Spinal cord (tissue), 10 donors: ENCODE results near the gene SIX6. TPM values are rescaled to one million over a fixed set of nuclear protein-coding genes. Genes with fewer than 3 reads are reported as not detected.

ENCODE experiments used
- DNase-seq, 6 donors: peaks; one replicate each; pipeline versions ENCODE4 v3.0.0 to v3.0.0-alpha.2; 2013 to 2015; ENCODE audit warnings: low spot score in 6 of 6, low read depth in 4 of 6
- H3K27ac ChIP-seq: one replicate; pipeline ENCODE4 v1.5.1; 2013; ENCODE audit warnings: low read depth, low read length, control low read depth
- H3K27me3 ChIP-seq: one replicate; pipeline ENCODE4 v1.6.1; 2013; ENCODE audit warnings: low read length; ENCODE audit not compliant: control insufficient read depth, insufficient read depth
- H3K36me3 ChIP-seq: one replicate; pipeline ENCODE4 v1.6.1; 2013; ENCODE audit warnings: low read length; ENCODE audit not compliant: control insufficient read depth, insufficient read depth
- H3K4me1 ChIP-seq: one replicate; pipeline ENCODE4 v1.6.1; 2013; ENCODE audit warnings: low read length; ENCODE audit not compliant: control insufficient read depth, insufficient read depth
- H3K4me3 ChIP-seq: one replicate; pipeline ENCODE4 v1.5.1; 2013; ENCODE audit warnings: low read depth, low read length, control low read depth
- H3K9me3 ChIP-seq: one replicate; pipeline ENCODE4 v1.6.1; 2013; ENCODE audit warnings: low read length; ENCODE audit not compliant: control insufficient read depth, insufficient read depth
- WGBS: methylation state at CpG from one replicate; pipeline ENCODE4 v1.1.5; 2013; ENCODE audit warnings: missing lambda C conversion rate; ENCODE audit not compliant: insufficient coverage; 5-methylcytosine and 5-hydroxymethylcytosine counted together
- polyA plus RNA-seq, 2 donors: library from polyadenylated mRNA; unstranded; fragments of 120-200 nt; gene quantifications; one replicate each; pipeline ENCODE4 v1.2.1, GENCODE V29; 2013; ENCODE audit not compliant: insufficient read length in 2 of 2
- total RNA-seq, 2 donors: library from RNA; depleted of rRNA in 1 of 2; stranded (reverse); fragments of 120-200 nt in 1 of 2; fragments of >200 nt in 1 of 2; gene quantifications; one replicate each; pipeline versions ENCODE4 v1.2.3 to v1.2.4, GENCODE V29; 2013 to 2014
- donor health status: healthy.

Gene SIX6
- total and polyA plus RNA-seq, 4 donors: 0.11 TPM; not detected in 3

- H3K4me3 ChIP-seq: no peak overlapping the region
- DNase-seq: no peak
- no peaks in the 10 kb centered on the region for H3K36me3 ChIP-seq
- peaks cover 61% of the 10 kb centered on the region for H3K27me3 ChIP-seq
- peaks cover 8% of the 10 kb centered on the region for H3K4me1 ChIP-seq
- no peaks in the 10 kb centered on the region for H3K9me3 ChIP-seq
- H3K27ac ChIP-seq: no peak overlapping the region
These were observed 6.4 kb upstream of the SIX6 start for GRCh38 chr14:60502541-60502940.

DNA sequence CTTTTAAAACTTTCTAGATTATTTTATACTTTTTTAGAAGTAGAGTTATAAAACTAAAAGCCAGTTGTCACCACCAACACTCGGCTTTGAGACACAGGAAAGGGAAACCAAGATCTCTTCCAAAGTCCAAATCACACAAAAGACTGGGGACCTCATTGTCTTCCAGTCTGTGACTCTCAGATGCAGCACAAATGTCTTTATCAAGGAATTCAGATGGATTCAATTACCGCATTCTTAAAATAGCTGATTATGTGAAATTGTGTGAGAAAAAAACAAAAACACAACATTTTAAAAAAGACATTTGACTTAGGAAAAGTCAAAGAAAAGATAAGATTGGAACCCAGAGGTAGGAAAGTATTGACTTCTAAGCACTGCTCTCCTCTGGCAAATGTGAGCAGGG is 3.5 kb upstream of the SIX6 start:
- Histone ChIP-seq H3K4me3 (no peak overlapping the region), H3K36me3 (no peaks in the 10 kb centered on the region), H3K27me3 (peaks cover 90% of the 10 kb centered on the region), H3K9me3 (no peaks in the 10 kb centered on the region), H3K27ac (no peak overlapping the region), H3K4me1 (peaks cover 26% of the 10 kb centered on the region)
- no CpG with 5 or more reads among the region's 2 CpGs for WGBS
- DNase-seq: no peak

DNA sequence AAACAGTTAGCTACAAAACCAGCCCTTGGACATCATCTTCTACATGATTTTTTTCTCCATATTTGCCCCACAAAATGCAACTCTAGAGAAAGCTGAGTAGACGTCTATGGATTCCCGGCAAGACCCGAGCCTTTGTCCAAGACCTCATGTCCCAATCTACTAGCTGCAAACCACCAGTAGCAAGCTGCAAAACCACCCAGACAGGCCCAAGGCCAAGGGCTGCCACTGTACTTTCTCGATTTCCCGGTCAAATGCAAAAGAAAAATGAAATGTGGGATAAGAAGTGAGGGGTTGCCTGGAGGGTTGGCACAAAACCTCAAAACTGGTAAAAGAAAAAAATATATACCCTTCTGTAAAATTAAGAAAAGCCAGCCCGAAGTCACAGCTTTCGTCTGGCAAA is 2.9 kb upstream of the SIX6 start:
- H3K9me3 ChIP-seq: no peaks in the 10 kb centered on the region
- H3K27ac ChIP-seq: no peak overlapping the region
- no peaks in the 10 kb centered on the region for H3K36me3 ChIP-seq
- WGBS: 0% methylated on average over 4 of the region's 7 CpGs
- H3K4me1 ChIP-seq: peaks cover 32% of the 10 kb centered on the region
- H3K4me3 ChIP-seq: no peak overlapping the region
- peaks cover 93% of the 10 kb centered on the region for H3K27me3 ChIP-seq
- no peak for DNase-seq

GRCh38 chr14:60506462-60506984 is 2.4 kb upstream of the SIX6 start:
- 2% methylated on average over 13 of the region's 17 CpGs for WGBS
- H3K27me3 ChIP-seq: peaks cover 93% of the 10 kb centered on the region
- peaks cover 36% of the 10 kb centered on the region for H3K4me1 ChIP-seq
- DNase-seq: peak in 1 of 6 donors; percentile 7
- H3K36me3 ChIP-seq: no peaks in the 10 kb centered on the region
- no peak overlapping the region for H3K4me3 ChIP-seq
- no peak overlapping the region for H3K27ac ChIP-seq
- no peaks in the 10 kb centered on the region for H3K9me3 ChIP-seq

- peak in 2 of 6 donors; percentile 36 to 41 for DNase-seq
- Histone ChIP-seq H3K27ac (no peak overlapping the region), H3K9me3 (no peaks in the 10 kb centered on the region), H3K27me3 (peaks cover 93% of the 10 kb centered on the region), H3K4me1 (peaks cover 36% of the 10 kb centered on the region), H3K36me3 (no peaks in the 10 kb centered on the region), H3K4me3 (no peak overlapping the region)
- 3% methylated on average over 42 of the region's 48 CpGs for WGBS
These were observed 1.7 kb upstream of the SIX6 start for GRCh38 chr14:60506985-60507829.

DNA sequence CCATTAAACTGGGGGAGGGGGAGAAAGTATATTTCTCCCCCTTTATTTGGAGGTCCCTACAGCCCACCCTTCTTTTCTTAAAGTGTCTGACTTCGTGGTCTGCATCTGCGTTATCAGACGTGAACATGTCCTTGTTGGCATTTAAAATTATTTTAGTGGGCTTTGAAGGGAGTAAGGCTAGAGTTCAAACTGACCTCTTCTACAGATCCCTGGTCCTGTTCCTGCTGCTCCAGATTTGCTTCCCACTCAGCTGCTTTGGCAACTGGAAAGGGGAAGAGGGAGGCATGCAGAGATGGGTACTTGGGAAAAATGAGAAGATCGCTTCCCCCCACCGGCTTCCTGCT is 611 bp upstream of the SIX6 start:
- Histone ChIP-seq H3K4me1 (peaks cover 36% of the 10 kb centered on the region), H3K4me3 (no peak overlapping the region), H3K27ac (no peak overlapping the region), H3K36me3 (no peaks in the 10 kb centered on the region), H3K9me3 (no peaks in the 10 kb centered on the region), H3K27me3 (peaks cover 98% of the 10 kb centered on the region)
- WGBS: 0% methylated on average over 1 of the region's 5 CpGs
- peak in 2 of 6 donors; percentile 13 to 21 for DNase-seq

GRCh38 chr14:60509438-60510253 is 700 bp downstream of the SIX6 start:
- DNase-seq: peak in 2 of 6 donors; percentile 16 to 19
- no peak overlapping the region for H3K4me3 ChIP-seq
- WGBS: under 1% methylated on average over 55 of the region's 58 CpGs
- peaks cover 100% of the 10 kb centered on the region for H3K27me3 ChIP-seq
- no peaks in the 10 kb centered on the region for H3K36me3 ChIP-seq
- H3K9me3 ChIP-seq: no peaks in the 10 kb centered on the region
- H3K4me1 ChIP-seq: peaks cover 38% of the 10 kb centered on the region
- no peak overlapping the region for H3K27ac ChIP-seq

DNA sequence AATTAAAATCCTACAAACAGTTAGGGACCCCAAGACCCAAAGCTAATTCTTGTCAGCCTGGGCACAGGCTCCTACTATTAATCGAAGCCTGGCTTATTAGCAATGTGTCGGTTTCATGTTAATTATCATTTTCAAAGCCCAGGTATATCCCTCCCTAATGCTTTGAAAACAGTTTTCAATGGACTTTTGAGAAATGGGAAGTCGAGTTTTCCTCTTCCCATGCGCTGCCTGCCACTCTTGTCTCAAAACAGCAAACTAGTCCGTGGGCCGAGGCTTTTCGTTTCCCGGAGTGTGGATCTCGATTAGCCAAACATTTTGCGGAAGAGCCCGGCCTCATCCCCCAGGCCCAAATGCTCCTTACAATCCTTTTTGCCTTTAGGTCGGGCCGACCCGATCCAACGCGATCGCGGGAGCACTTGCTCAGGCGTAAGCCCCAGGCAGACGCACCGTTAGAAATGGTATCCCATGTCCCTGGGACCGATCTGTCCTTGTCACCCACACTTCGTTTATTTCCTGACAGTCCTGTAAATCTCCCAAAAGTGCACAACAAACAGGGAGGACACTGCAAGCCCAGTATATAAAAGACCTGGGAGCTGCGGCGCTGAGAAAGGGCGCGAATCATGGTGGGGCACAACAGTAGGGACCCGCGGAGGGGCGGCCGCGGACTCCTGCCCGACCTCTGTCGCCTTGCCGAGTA is 1.5 kb downstream of the SIX6 start:
- H3K36me3 ChIP-seq: no peaks in the 10 kb centered on the region
- WGBS: 1% methylated on average over 34 of the region's 35 CpGs
- peak in 2 of 6 donors; percentile 32 to 55 for DNase-seq
- H3K9me3 ChIP-seq: no peaks in the 10 kb centered on the region
- peaks cover 100% of the 10 kb centered on the region for H3K27me3 ChIP-seq
- no peak overlapping the region for H3K4me3 ChIP-seq
- peaks cover 45% of the 10 kb centered on the region for H3K4me1 ChIP-seq
- H3K27ac ChIP-seq: no peak overlapping the region

DNA sequence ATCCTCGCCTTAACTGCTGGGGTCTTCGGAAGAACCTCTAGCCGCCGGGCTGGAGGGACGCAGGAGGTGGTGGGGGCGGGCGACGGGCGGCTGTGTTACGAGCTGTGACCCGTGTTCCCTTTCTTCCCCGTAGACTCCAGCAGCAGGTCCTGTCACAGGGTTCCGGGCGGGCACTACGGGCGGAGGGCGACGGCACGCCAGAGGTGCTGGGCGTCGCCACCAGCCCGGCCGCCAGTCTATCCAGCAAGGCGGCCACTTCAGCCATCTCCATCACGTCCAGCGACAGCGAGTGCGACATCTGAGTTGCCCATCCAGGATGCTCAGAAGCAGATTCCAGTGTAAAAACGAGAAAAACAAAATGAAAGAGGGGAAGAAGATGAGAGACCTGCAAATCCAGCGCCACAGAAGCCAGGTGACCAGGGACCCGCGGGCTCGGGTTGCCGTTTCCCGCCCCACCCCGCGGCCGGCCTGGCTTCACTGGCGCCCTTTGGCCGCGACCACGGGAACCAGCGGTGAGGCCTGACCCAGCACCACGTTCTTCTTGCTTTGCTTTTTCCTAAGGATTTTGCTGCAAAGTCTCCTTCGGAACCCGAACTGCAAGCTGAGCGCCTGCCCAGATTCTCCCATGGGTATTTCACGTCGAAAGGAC is 2.1 kb downstream of the SIX6 start:
- peaks cover 3% of the 10 kb centered on the region for H3K9me3 ChIP-seq
- WGBS: under 1% methylated on average over 44 of the region's 49 CpGs
- no peak overlapping the region for H3K27ac ChIP-seq
- no peak overlapping the region for H3K4me3 ChIP-seq
- peak in 2 of 6 donors; percentile 13 to 35 for DNase-seq
- peaks cover 99% of the 10 kb centered on the region for H3K27me3 ChIP-seq
- peaks cover 51% of the 10 kb centered on the region for H3K4me1 ChIP-seq
- H3K36me3 ChIP-seq: no peaks in the 10 kb centered on the region
